A549 (cell line): Measurements from ENCODE around the gene NEURL1. TPM values are rescaled to one million over a fixed set of nuclear protein-coding genes. Genes with fewer than 3 reads are reported as not detected.

ENCODE experiments used
- ATAC-seq, 2 experiments: fragments of 200-7000 bp in 1 of 2; fragments of >200 bp in 1 of 2; cut with Nextera tagmentation in 1 of 2; cut with Tn5 transposase in 1 of 2; 3 replicates each; pipeline versions ENCODE4 v1.8.0 to v1.9.1; 2018 to 2020; ENCODE audit warnings: mild to moderate bottlenecking in 1 of 2, moderate library complexity in 1 of 2
- CTCF ChIA-PET: fragments of 300-600 bp; sonication (Branson Sonifier 250); formaldehyde crosslinking; extraction: SDS; loops from one replicate; lab custom pipeline; 2021; ENCODE audit warnings: antibody characterized with exemption, inconsistent platforms; lab: Yijun Ruan, JAX
- POLR2A ChIA-PET: fragments of 350-600 bp; formaldehyde crosslinking; extraction: SDS; loops from one replicate; lab custom pipeline; 2021; ENCODE audit warnings: antibody characterized with exemption, inconsistent platforms; lab: Yijun Ruan, JAX
- DNase-seq, 2 experiments: peaks; one replicate each; pipeline versions ENCODE4 v3.0.0 to v3.0.0-alpha.2; 2011 to 2016; ENCODE audit warnings: low read depth in 1 of 2, low spot score in 1 of 2
- FAIRE-seq: peaks from 2 replicates; lab custom pipeline; 2011; peaks lifted over from hg19 to GRCh38; lab: Jason Lieb, UNC
- H3K27ac ChIP-seq, 2 experiments: fragments of >200 bp; sonication (Bioruptor Twin); formaldehyde crosslinking; 3 replicates each; pipeline ENCODE4 v1.5.1; 2016 to 2017
- H3K4me1 ChIP-seq: fragments of >200 bp; sonication (Bioruptor Twin); formaldehyde crosslinking; 3 replicates; pipeline ENCODE4 v1.6.1; 2016
- H3K4me2 ChIP-seq: fragments of >200 bp; sonication (Bioruptor Twin); formaldehyde crosslinking; 3 replicates; pipeline ENCODE4 v1.6.1; 2016
- H3K4me3 ChIP-seq: fragments of >200 bp; sonication (Bioruptor Twin); formaldehyde crosslinking; 3 replicates; pipeline ENCODE4 v1.5.1; 2016
- H3K9me3 ChIP-seq: fragments of >200 bp; sonication (Bioruptor Twin); formaldehyde crosslinking; 3 replicates; pipeline ENCODE4 v1.6.1; 2016
- ATOH8 ChIP-seq: fragments of 250-450 bp; sonication (Bioruptor Pico); IDR thresholded peaks from 2 replicates; pipeline ENCODE4 v1.5.0; 2020; ENCODE audit warnings: low read depth, mild to moderate bottlenecking, moderate library complexity
- CEBPB ChIP-seq, 2 experiments: fragments of >200 bp in 1 of 2; sonication (Bioruptor Twin) in 1 of 2; formaldehyde crosslinking in 1 of 2; IDR thresholded peaks; 2 replicates each; pipeline ENCODE4 v1.6.1; 2012 to 2016
- EHMT2 ChIP-seq: fragments of 200-600 bp; sonication (generic); IDR thresholded peaks from 2 replicates; pipeline ENCODE4 v1.6.1; 2016; ENCODE audit warnings: antibody characterized with exemption, low read depth, mild to moderate bottlenecking, moderate library complexity
- ESRRA ChIP-seq: fragments of 150-350 bp; IDR thresholded peaks from 2 replicates; pipeline ENCODE4 v1.6.1; 2014; ENCODE audit warnings: mild to moderate bottlenecking, low read length, borderline replicate concordance
- FOSB ChIP-seq: fragments of 250-450 bp; sonication (Bioruptor Pico); IDR thresholded peaks from 2 replicates; pipeline ENCODE4 v1.5.0; 2020; ENCODE audit warnings: mild to moderate bottlenecking, moderate library complexity
- FOXS1 ChIP-seq: fragments of 250-450 bp; sonication (Bioruptor Pico); IDR thresholded peaks from 2 replicates; pipeline ENCODE4 v1.5.0; 2020; ENCODE audit warnings: mild to moderate bottlenecking, moderate library complexity
- HOXA7 ChIP-seq: fragments of 250-450 bp; sonication (Bioruptor Pico); IDR thresholded peaks from 2 replicates; pipeline ENCODE4 v1.5.0; 2020; ENCODE audit warnings: mild to moderate bottlenecking, moderate library complexity
- KDM1A ChIP-seq: fragments of 200-600 bp; sonication (generic); IDR thresholded peaks from 2 replicates; pipeline ENCODE4 v1.6.1; 2016; ENCODE audit warnings: low read depth, mild to moderate bottlenecking
- MAZ ChIP-seq: fragments of 150-350 bp; IDR thresholded peaks from 2 replicates; pipeline ENCODE4 v1.6.1; 2014; ENCODE audit warnings: antibody characterized with exemption, low read depth, low read length, borderline replicate concordance
- PHF8 ChIP-seq: fragments of 200-600 bp; sonication (generic); IDR thresholded peaks from 2 replicates; pipeline ENCODE4 v1.6.1; 2016; ENCODE audit warnings: low read depth, mild to moderate bottlenecking, antibody characterized with exemption, moderate library complexity, borderline replicate concordance
- RCOR1 ChIP-seq: fragments of 150-350 bp; IDR thresholded peaks from 2 replicates; pipeline ENCODE4 v1.6.1; 2014; ENCODE audit warnings: antibody characterized with exemption, low read length, low read depth
- SREBF2 ChIP-seq: fragments of 450-650 bp; IDR thresholded peaks from 2 replicates; pipeline ENCODE4 v1.6.1; 2014; ENCODE audit warnings: mild to moderate bottlenecking, moderate library complexity
- WGBS: methylation state at CpG from one replicate; pipeline ENCODE4 v1.1.6; 2017; ENCODE audit errors: missing lambda C conversion rate; 5-methylcytosine and 5-hydroxymethylcytosine counted together
- polyA plus RNA-seq, 4 experiments: library from polyadenylated mRNA; depleted of rRNA in 3 of 4; stranded (reverse); fragments of >200 nt; fragmentation: RNase III in 1 of 4; extraction: RNeasy Plus Mini Kit Qiagen cat#74134 plus additional on column Dnase treatment in 1 of 4; gene quantifications; 2 replicates in 3 of 4; 3 replicates in 1 of 4; pipeline ENCODE4 v1.2.3, GENCODE V29; 2011 to 2017
- TF ChIP-seq, protein P1 (sequence below): fragments of 150-350 bp; IDR thresholded peaks from 2 replicates; pipeline ENCODE4 v1.6.1; 2014; ENCODE audit warnings: low read depth, mild to moderate bottlenecking, low read length
- TF ChIP-seq, protein P2 (sequence below): IDR thresholded peaks from 2 replicates; pipeline ENCODE4 v1.6.1; 2012
- TF ChIP-seq, protein P3 (sequence below): fragments of >200 bp; sonication (Bioruptor Twin); formaldehyde crosslinking; IDR thresholded peaks from 3 replicates; pipeline ENCODE4 v1.5.1; 2016
- TF ChIP-seq, protein P4 (sequence below): fragments of 200-600 bp; sonication (generic); IDR thresholded peaks from 2 replicates; pipeline ENCODE4 v1.6.1; 2016; ENCODE audit warnings: antibody characterized with exemption, mild to moderate bottlenecking, moderate library complexity
- TF ChIP-seq, protein P5 (sequence below): IDR thresholded peaks from 2 replicates; pipeline ENCODE4 v1.6.1; 2012

Gene NEURL1
- polyA plus RNA-seq, 2 of the 4 experiments (the other 2 are of a cell fraction): 0.06 to 0.37 TPM

DNA sequence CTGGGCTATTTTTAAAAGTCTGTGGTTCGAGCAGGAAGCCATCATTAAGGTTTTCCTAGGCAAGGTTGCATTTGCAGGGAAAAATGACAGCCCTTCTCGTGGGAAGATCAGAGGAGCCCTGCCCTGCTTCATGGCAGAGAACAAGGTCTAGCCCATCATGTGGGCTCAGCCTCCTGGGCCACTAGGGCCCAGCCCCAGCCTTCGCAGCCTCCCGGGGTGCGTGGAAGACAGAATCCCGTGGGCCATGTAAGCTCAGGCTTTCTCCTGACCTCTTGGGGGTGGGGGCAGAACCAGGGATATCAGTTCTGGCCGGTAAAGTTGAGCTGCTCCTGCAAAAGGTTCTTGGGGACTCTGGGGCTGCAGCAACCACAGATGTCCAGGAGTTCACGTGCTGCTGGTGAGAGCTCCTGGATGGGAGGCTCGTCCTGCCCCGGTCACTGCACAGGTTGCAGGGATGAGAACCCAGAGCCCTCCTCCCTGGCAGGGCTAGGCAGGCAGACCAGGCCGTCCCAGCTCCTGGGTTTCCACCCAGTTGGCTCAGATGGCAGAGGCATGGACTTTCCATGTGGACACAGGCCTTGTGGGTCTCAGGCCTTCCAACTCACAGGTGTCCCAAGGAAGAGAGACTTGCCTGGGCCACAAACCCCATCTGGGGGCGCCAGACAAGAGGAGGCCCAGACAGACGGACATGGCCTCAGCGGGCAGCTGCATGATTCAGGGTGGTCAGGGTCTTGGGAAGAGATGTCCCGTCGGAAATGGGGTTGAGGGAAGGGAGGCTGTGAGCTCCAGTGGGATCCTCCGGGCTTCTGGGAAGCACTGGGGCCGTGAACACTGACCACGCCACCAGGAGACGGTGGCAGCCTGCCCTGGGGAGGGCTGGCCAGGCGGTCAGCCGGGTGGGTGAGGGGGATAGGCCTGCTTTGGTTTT, 126.2 kb downstream of the NEURL1 start:
- POLR2A ChIA-PET: no interaction called here
- no peak overlapping the region for H3K27ac ChIP-seq
- 76% methylated on average over 16 of the region's 22 CpGs for WGBS

GRCh38 chr10:103620352-103620740, 126.8 kb downstream of the NEURL1 start:
- ATAC-seq: no peak

More for the DNA sequence above, 126.2 kb downstream of the NEURL1 start:
- DNase-seq (no peak), FAIRE-seq (no peak), ATAC-seq (no peak)
- Histone ChIP-seq H3K9me3 (no peaks in the 10 kb centered on the region), H3K4me1 (no peaks in the 10 kb centered on the region), H3K4me2 (no peak overlapping the region), H3K4me3 (no peak overlapping the region)
- CTCF ChIA-PET: interaction anchor here (0.9 to 4.5 kb wide), 7 partner anchors 8 to 66 kb away, joined by 3 to 18 read pairs (median 4); no protein-coding TSS in a partner anchor
- TF ChIP-seq, protein P1, sequence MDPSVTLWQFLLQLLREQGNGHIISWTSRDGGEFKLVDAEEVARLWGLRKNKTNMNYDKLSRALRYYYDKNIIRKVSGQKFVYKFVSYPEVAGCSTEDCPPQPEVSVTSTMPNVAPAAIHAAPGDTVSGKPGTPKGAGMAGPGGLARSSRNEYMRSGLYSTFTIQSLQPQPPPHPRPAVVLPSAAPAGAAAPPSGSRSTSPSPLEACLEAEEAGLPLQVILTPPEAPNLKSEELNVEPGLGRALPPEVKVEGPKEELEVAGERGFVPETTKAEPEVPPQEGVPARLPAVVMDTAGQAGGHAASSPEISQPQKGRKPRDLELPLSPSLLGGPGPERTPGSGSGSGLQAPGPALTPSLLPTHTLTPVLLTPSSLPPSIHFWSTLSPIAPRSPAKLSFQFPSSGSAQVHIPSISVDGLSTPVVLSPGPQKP: no peak
- TF ChIP-seq, protein P2, sequence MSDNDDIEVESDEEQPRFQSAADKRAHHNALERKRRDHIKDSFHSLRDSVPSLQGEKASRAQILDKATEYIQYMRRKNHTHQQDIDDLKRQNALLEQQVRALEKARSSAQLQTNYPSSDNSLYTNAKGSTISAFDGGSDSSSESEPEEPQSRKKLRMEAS: no peak
- TF ChIP-seq CEBPB (IDR thresholded peaks at IDR 0.05): no peak
- no peak for TF ChIP-seq FOSB (CRISPR knock-in tag)
- TF ChIP-seq EHMT2: no peak
- no peak for TF ChIP-seq ATOH8

DNA sequence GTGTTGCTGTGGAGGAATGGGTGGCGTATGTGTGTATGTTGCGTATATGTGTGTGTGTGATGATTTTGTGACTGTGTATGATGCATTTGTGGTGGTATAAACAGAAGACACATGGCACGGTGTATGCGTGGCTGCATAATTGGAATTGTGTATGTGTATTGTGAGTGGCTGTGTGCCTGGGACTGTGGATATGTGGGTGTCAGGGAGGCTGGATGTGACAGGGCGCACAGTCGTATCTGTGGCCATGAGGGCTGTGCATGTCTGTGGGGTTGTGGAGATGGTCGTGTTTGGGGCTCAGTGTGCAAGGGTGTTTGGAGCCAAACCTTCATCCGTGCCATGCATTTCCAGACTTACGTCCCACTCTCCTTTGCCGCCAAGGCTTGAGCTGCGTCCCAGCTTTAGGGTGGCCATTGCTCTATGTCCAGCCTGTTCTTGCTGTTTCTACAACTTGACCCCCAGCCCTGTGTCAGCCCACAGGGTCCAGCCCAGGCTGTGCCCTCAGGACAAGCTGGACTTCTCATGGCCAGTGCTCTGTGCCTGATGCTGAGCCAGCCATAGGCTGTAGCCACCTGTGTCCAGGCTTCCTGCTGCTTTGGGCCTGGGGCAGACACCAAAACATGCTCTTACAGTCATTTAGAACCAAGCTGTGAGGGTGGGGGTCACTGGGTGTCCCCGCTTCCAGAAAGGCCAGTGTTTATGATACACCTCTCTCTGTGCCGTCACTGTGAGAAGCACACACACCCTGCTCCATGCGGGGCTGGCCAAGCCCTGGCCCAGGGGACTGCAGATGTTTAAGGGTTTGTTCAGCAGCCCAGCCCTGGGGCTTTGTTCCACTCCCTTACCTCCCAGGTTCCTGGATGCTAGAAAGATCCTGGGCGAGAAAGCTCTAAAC, 127.6 kb downstream of the NEURL1 start:
- ChIA-PET CTCF (interaction anchor here (1.3 to 4.5 kb wide), 6 partner anchors 14 to 65 kb away, joined by 3 to 18 read pairs (median 5); no protein-coding TSS in a partner anchor), POLR2A (no interaction called here)
- DNase-seq (no peak), FAIRE-seq (no peak), ATAC-seq (no peak)
- H3K27ac ChIP-seq: no peak overlapping the region
- H3K4me1 ChIP-seq: no peaks in the 10 kb centered on the region
- TF ChIP-seq HOXA7 (CRISPR knock-in tag) (no peak), MAZ (no peak), PHF8 (no peak), ESRRA (no peak), RCOR1 (no peak), SREBF2 (no peak), KDM1A (no peak)
- TF ChIP-seq, protein P3, sequence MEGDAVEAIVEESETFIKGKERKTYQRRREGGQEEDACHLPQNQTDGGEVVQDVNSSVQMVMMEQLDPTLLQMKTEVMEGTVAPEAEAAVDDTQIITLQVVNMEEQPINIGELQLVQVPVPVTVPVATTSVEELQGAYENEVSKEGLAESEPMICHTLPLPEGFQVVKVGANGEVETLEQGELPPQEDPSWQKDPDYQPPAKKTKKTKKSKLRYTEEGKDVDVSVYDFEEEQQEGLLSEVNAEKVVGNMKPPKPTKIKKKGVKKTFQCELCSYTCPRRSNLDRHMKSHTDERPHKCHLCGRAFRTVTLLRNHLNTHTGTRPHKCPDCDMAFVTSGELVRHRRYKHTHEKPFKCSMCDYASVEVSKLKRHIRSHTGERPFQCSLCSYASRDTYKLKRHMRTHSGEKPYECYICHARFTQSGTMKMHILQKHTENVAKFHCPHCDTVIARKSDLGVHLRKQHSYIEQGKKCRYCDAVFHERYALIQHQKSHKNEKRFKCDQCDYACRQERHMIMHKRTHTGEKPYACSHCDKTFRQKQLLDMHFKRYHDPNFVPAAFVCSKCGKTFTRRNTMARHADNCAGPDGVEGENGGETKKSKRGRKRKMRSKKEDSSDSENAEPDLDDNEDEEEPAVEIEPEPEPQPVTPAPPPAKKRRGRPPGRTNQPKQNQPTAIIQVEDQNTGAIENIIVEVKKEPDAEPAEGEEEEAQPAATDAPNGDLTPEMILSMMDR: no peak
- TF ChIP-seq, protein P4, sequence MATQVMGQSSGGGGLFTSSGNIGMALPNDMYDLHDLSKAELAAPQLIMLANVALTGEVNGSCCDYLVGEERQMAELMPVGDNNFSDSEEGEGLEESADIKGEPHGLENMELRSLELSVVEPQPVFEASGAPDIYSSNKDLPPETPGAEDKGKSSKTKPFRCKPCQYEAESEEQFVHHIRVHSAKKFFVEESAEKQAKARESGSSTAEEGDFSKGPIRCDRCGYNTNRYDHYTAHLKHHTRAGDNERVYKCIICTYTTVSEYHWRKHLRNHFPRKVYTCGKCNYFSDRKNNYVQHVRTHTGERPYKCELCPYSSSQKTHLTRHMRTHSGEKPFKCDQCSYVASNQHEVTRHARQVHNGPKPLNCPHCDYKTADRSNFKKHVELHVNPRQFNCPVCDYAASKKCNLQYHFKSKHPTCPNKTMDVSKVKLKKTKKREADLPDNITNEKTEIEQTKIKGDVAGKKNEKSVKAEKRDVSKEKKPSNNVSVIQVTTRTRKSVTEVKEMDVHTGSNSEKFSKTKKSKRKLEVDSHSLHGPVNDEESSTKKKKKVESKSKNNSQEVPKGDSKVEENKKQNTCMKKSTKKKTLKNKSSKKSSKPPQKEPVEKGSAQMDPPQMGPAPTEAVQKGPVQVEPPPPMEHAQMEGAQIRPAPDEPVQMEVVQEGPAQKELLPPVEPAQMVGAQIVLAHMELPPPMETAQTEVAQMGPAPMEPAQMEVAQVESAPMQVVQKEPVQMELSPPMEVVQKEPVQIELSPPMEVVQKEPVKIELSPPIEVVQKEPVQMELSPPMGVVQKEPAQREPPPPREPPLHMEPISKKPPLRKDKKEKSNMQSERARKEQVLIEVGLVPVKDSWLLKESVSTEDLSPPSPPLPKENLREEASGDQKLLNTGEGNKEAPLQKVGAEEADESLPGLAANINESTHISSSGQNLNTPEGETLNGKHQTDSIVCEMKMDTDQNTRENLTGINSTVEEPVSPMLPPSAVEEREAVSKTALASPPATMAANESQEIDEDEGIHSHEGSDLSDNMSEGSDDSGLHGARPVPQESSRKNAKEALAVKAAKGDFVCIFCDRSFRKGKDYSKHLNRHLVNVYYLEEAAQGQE: no peak
- TF ChIP-seq, protein P5, sequence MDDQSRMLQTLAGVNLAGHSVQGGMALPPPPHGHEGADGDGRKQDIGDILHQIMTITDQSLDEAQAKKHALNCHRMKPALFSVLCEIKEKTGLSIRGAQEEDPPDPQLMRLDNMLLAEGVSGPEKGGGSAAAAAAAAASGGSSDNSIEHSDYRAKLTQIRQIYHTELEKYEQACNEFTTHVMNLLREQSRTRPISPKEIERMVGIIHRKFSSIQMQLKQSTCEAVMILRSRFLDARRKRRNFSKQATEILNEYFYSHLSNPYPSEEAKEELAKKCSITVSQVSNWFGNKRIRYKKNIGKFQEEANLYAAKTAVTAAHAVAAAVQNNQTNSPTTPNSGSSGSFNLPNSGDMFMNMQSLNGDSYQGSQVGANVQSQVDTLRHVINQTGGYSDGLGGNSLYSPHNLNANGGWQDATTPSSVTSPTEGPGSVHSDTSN: no peak
- no peaks in the 10 kb centered on the region for H3K9me3 ChIP-seq
- no peak overlapping the region for H3K4me2 ChIP-seq
- 84% methylated on average over 15 of the region's 15 CpGs for WGBS
- no peak overlapping the region for H3K4me3 ChIP-seq

More at GRCh38 chr10:103620352-103620740, 126.8 kb downstream of the NEURL1 start:
- Histone ChIP-seq H3K4me2 (no peak overlapping the region), H3K9me3 (no peaks in the 10 kb centered on the region), H3K4me3 (no peak overlapping the region), H3K27ac (no peak overlapping the region), H3K4me1 (no peaks in the 10 kb centered on the region)
- FAIRE-seq (no peak), DNase-seq (no peak)
- no peak for TF ChIP-seq FOXS1 (CRISPR knock-in tag)
- CTCF ChIA-PET: interaction anchor here (1.4 to 4.5 kb wide), 4 partner anchors 15 to 66 kb away, joined by 4 to 18 read pairs (median 5); no protein-coding TSS in a partner anchor
- POLR2A ChIA-PET: no interaction called here
- 87% methylated on average over 7 of the region's 7 CpGs for WGBS
